ENCODE data around the gene CLBA1. TPM values are rescaled to one million over a fixed set of nuclear protein-coding genes. Genes with fewer than 3 reads are reported as not detected.

CLBA1 gene
- total and polyA plus RNA-seq, 9 of the 15 experiments (the other 6 are each of a cell fraction or from before 2014, with no cell fraction given): 0.04 to 3.9 (median 2.6) TPM

DNA sequence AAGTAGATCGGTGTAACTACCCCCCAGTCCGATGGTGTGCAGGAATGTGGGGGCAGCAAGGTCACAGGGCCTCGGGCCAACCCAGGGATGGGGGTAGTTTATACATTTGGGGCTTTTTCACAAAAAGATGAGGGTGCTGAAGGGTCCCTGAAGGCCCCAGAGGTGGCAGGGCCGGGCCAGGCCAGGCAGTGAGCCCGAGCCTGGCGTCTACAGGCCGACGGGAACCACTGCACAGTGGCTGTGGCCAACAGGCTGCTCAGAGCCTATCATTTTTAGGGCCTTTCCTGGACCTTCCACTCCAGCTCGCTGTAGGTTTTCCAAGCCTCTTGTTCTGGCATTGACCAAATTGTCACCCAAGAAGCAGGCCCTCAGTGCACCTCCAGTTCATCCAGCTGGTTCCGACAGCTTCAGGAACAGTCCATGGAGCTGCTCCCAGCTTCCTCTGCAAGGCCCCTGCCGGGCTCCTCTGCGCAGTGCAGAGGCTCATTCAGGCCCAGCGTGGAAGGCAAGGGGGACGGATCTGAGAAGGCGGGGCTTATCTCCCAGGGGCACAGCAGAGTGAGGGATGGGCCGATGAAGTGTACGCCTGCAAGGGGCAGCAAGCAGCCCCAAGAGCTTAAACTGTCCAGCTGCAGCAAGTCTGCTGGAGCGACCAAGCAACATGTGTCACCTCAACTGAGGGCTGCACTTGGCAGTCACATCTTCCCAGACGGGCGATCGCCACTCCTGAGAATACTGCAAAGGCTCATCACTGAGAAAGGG lies 21.4 kb downstream of the CLBA1 start (continued):
- no peak for TF ChIP-seq KLF10 (CRISPR knock-in tag; IDR thresholded peaks at IDR 0.05)

DNA sequence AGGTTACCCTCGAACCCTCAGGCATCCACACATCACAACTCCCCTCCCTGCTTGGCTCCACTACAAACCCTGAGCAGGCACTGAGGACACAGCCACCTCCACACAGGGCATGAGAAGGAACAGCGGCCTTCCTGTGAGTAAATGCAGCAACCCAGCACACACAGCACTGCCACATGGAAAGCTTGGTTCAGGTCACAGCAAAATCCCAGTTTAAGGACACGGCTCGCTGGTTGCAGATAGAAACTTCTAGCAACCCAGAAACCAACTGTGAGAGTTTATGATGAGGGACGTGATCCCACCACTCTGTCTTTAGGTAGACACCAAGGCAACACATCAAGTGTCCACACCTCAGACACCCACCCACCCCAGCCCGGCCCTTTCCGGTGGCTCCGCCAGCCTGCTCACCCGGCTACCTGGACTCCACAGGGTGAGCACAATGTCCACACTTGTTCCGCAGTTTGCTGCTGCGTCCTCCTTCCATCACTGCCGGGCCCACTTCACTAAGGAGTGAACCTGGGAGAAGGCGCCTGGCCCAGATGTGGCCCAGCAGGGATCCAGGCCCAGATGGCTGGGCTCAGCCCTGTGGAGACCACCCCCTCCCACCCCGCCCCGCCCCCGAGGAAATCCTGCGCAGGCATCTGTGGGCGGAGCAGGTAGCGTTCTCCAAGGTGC lies 22.1 kb downstream of the CLBA1 start:
- no peak overlapping the region for H3K4me3 ChIP-seq
- WGBS (ENCODE audit: insufficient coverage, low coverage, missing lambda C conversion rate): 83% methylated on average over 1 of the region's 19 CpGs
- in situ Hi-C loops (cut with MboI): no loop called here
- POLR2A ChIA-PET: interaction anchor here (0.9 to 4.4 kb wide), 4 partner anchors 8 to 15 kb away, joined by 3 to 28 read pairs (median 16); no protein-coding TSS in a partner anchor
- DNase-seq (ENCODE audit: extremely low read depth in 1 of 4, low spot score in 3 of 4) (no peak), ATAC-seq (no peak; the same call in 2 of the 3 replicates), FAIRE-seq (no peak)
- TF ChIP-seq RNF2 (IDR thresholded peaks at IDR 0.05): no peak
- TF ChIP-seq SMARCE1 (IDR thresholded peaks at IDR 0.05): no peak
- no peak for TF ChIP-seq MEIS2 (IDR thresholded peaks at IDR 0.05; ENCODE audit: partially characterized antibody)
- peak; percentile 21; the same call in 1 of the 2 replicates for TF ChIP-seq POLR2A (conservative IDR thresholded peaks at IDR 0.05)
- H3K4me2 ChIP-seq (ENCODE audit: insufficient read depth, low read length): no peak overlapping the region
- H2AFZ ChIP-seq (ENCODE audit: low read depth, low read length): no peak overlapping the region
- CTCF ChIA-PET (ENCODE audit: low intra/inter-chr PET ratio): no interaction called here
- H3K36me3 ChIP-seq (ENCODE audit: control insufficient read depth, insufficient read depth, low read length): peaks cover 53% of the 10 kb centered on the region; the same call in 2 of the 3 replicates
- no peaks in the 10 kb centered on the region for H3K27me3 ChIP-seq (ENCODE audit: control insufficient read depth in 2 of 2, insufficient read depth in 2 of 2, low read length in 2 of 2)
- no TSS peak for BruUV-seq (replicated peaks)
- H3K4me1 ChIP-seq (replicated peaks in 1 of 2; ENCODE audit: control insufficient read depth in 2 of 2, insufficient read depth in 2 of 2, low read length in 2 of 2): peaks cover 0 to 24% of the 10 kb centered on the region in 2 experiments; a peak in 2 of 5 replicates
- intact Hi-C loops (cut with micrococcal nuclease): no loop called here
- H4K20me1 ChIP-seq (replicated peaks; ENCODE audit: control insufficient read depth, insufficient read depth, low read length): peaks cover 9% of the 10 kb centered on the region; the same call in 1 of the 2 replicates
- no peak overlapping the region for H3K9ac ChIP-seq (ENCODE audit: insufficient read depth in 1 of 2, low read depth in 2 of 2, low read length in 2 of 2)
- H3K79me2 ChIP-seq (ENCODE audit: control insufficient read depth, insufficient read depth, low read length): peaks cover 36% of the 10 kb centered on the region
- no peaks in the 10 kb centered on the region for H3K9me1 ChIP-seq (ENCODE audit: control insufficient read depth, insufficient read depth, low read length)
- H3K27ac ChIP-seq (ENCODE audit: extremely low read depth, low read depth, low read length): no peak overlapping the region
- H3K9me3 ChIP-seq (replicated peaks; ENCODE audit: control insufficient read depth, insufficient read depth, low read depth, low read length): no peaks in the 10 kb centered on the region

All from K562 (cell line).